HepG2 (cell line): ENCODE measurements around the gene NRP1.

Experiments used
- CTCF ChIP-seq: sonication (generic); formaldehyde crosslinking; IDR thresholded peaks from 2 replicates; pipeline ENCODE4 v1.5.0; 2020; ENCODE audit warnings: mild to moderate bottlenecking, missing genetic modification reagents, moderate library complexity
- FOXM1 ChIP-seq: sonication (generic); formaldehyde crosslinking; IDR thresholded peaks from 2 replicates; pipeline ENCODE4 v1.5.0; 2020; ENCODE audit warnings: missing genetic modification reagents
- FOXP4 ChIP-seq: sonication (generic); formaldehyde crosslinking; IDR thresholded peaks from 2 replicates; pipeline ENCODE4 v1.4.0; 2020; ENCODE audit warnings: missing genetic modification reagents
- JUND ChIP-seq: sonication (generic); formaldehyde crosslinking; IDR thresholded peaks from 2 replicates; pipeline ENCODE4 v1.8.0; 2022; ENCODE audit warnings: mild to moderate bottlenecking, missing genetic modification reagents
- PHF8 ChIP-seq: sonication (generic); formaldehyde crosslinking; IDR thresholded peaks from 2 replicates; pipeline ENCODE4 v1.5.0; 2020; ENCODE audit warnings: missing genetic modification reagents
- TBX3 ChIP-seq: fragments of 450-650 bp; IDR thresholded peaks from 2 replicates; pipeline ENCODE4 v1.6.1; 2017; ENCODE audit warnings: antibody characterized with exemption, mild to moderate bottlenecking, inconsistent platforms, borderline replicate concordance
- YY1 ChIP-seq: IDR thresholded peaks from 2 replicates; pipeline ENCODE4 v1.6.1; 2011; ENCODE audit warnings: low read length, low read depth, moderate library complexity, mild to moderate bottlenecking; ENCODE audit not compliant: insufficient read depth, insufficient replicate concordance
- ZHX1 ChIP-seq: sonication (generic); formaldehyde crosslinking; IDR thresholded peaks from 2 replicates; pipeline ENCODE4 v1.8.1; 2022; ENCODE audit warnings: low read depth, mild to moderate bottlenecking, missing genetic modification reagents
- ZNF274 ChIP-seq: sonication (generic); formaldehyde crosslinking; IDR thresholded peaks from 2 replicates; pipeline ENCODE4 v1.5.1; 2020; ENCODE audit warnings: mild to moderate bottlenecking, missing genetic modification reagents
- ZNF362 ChIP-seq: sonication (generic); formaldehyde crosslinking; IDR thresholded peaks from 2 replicates; pipeline ENCODE4 v1.4.0; 2020; ENCODE audit warnings: missing genetic modification reagents, mild to moderate bottlenecking, borderline replicate concordance
- ZNF747 ChIP-seq: sonication (generic); formaldehyde crosslinking; IDR thresholded peaks from 2 replicates; pipeline ENCODE4 v1.8.1; 2023; ENCODE audit warnings: missing genetic modification reagents, mild to moderate bottlenecking, borderline replicate concordance
- ZNF761 ChIP-seq: sonication (generic); formaldehyde crosslinking; conservative IDR thresholded peaks from 2 replicates; pipeline ENCODE4 v1.4.0; 2020; ENCODE audit warnings: mild to moderate bottlenecking, missing genetic modification reagents

GRCh38 chr10:33151344-33151864 is 183.1 kb downstream of the NRP1 start:
- TF ChIP-seq ZNF747 (no peak), FOXP4 (CRISPR knock-in tag) (no peak), ZNF274 (CRISPR knock-in tag) (no peak), TBX3 (no peak), YY1 (no peak), FOXM1 (CRISPR knock-in tag) (no peak), JUND (CRISPR knock-in tag) (no peak), ZHX1 (CRISPR knock-in tag) (no peak), ZNF362 (no peak), CTCF (CRISPR knock-in tag) (no peak), ZNF761 (CRISPR knock-in tag) (no peak), PHF8 (CRISPR knock-in tag) (no peak)
